ENCODE measurements around the gene USP5.

Gene USP5, protein sequence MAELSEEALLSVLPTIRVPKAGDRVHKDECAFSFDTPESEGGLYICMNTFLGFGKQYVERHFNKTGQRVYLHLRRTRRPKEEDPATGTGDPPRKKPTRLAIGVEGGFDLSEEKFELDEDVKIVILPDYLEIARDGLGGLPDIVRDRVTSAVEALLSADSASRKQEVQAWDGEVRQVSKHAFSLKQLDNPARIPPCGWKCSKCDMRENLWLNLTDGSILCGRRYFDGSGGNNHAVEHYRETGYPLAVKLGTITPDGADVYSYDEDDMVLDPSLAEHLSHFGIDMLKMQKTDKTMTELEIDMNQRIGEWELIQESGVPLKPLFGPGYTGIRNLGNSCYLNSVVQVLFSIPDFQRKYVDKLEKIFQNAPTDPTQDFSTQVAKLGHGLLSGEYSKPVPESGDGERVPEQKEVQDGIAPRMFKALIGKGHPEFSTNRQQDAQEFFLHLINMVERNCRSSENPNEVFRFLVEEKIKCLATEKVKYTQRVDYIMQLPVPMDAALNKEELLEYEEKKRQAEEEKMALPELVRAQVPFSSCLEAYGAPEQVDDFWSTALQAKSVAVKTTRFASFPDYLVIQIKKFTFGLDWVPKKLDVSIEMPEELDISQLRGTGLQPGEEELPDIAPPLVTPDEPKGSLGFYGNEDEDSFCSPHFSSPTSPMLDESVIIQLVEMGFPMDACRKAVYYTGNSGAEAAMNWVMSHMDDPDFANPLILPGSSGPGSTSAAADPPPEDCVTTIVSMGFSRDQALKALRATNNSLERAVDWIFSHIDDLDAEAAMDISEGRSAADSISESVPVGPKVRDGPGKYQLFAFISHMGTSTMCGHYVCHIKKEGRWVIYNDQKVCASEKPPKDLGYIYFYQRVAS

DNA sequence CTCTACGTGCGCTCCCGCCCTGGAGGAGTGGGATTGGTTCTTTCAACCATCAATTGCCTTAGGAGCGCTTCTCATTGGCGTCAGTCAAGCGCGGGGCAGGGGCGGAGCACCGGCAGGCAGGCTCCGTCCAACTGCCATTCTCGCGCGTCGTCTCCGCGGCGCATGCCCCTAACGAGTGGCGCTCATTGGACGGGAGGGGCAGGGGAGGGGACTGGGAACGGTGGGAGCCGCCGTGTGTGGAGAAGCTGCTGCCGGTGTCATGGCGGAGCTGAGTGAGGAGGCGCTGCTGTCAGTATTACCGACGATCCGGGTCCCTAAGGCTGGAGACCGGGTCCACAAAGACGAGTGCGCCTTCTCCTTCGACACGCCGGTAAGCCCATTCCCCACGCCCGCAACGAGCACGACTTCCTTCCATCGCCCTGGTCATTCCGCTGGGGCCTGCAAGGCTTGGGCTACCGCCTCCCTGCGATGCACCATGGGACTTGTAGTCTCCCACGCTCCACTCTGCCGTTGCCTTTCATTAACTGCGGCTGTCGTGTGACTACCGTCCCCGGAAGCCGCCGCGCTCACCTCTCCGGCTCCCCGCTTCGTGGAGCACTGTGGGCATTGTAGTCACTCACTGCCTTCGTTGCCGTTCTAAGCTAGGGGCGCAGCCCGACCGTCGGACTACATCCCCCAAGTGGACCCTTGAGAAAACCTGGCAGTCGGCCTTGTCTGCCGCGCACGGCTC lies at the start of gene USP5:
USP5 (plus strand) TSS at position 230 of the 730 bp plus-strand sequence; CDS start at position 260, 30 bp downstream.
- DNase-seq (ENCODE audit: low read depth in 2 of 2), result peak; percentile 96 to 97

DNA sequence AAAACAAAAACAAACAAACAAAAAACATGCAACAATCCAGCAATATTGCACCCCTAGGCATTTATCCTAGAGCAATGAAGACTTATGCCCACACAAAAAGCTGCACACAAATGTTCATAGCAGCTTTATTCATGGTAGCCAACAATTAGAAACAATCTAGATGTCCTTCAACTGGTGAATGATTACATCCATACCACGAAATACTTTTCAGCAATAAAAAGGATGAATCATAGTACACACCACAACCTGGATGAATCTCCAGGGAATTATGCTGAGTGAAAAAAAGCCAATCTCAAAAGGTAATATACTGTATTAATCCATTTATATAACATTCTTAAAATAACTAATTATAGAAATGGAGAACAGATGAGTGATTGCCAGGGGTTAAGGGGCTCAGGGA lies 44.8 kb upstream of the USP5 start:
- DNase-seq (ENCODE audit: low read depth in 2 of 2), result no peak

DNA sequence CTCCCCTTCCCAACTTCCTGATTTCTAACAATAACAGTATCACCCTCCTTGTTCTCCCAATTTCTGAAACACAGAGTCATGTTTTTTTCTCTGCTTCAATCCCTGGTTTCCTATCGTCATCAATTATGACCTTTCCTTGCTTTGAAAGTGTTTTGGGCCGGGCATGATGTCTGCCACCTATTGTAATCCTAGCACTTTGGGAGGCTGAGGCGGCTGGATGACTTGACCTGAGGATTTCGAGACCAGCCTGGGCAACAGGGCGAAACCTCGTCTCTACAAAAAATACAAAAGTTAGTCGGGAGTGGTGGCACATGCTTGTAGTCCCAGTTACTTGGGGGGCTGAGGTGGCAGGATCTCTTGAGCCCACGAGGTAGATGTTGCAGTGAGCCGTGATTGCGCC lies 42.9 kb upstream of the USP5 start:
- no peak for DNase-seq (ENCODE audit: low read depth in 2 of 2)

DNA sequence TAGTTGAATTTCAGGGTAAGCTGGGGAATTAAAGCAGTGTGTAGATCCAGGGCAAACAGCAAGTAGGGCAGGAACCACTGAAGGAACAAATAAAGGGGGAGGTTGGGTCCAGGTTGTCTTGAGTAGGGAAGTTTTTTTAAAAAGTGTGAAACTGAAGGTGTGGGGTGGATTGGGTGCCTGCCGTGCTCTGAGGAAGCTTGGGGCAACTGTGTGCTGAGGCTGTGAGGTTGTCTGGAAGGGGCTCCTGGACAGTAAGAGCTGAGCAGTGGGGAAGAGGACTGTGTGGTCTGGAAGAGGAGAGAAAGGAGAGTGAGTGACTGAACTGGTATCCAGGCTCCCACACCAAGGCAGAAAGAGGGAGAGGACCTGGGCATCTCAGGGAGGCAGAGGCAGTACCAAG lies 41.2 kb upstream of the USP5 start:
- no peak for DNase-seq (ENCODE audit: low read depth in 2 of 2)

DNA sequence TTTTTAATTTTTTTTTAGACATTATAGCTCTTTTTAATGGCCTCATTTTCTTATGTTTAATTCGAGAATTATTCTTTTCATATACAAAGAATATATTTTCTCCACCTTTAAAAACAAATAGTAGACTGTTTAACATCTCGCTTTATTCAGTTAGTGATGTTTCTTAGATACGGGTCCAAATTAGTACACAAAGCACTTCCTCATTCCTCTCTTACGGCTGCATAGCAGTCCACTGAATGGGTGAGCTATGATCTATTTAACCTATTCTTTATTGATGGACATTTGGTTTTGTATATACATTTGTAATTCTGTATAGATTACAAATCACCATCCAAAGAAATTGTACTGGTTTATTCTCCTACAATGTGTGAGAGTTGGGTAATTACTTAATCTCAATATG lies 38.6 kb upstream of the USP5 start:
- no peak for DNase-seq (ENCODE audit: low read depth in 2 of 2)

DNA sequence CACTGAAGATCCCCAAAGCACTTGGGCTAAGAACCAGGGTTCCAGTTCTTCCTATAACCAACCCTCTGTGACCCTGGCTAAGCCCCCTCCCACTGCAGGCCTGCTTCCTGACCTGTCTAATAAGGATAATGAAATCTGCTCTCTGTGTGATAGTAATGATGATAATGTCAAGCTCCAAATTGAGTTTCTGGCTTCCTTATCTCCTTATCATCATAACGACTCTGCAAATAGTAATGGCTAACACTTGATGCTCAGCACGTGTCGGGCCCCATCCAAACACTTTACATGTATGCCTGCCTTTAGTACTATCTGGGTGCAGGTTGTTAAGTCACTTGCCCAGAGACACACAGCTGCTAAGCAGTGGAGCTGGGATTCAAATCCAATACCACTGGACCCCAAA lies 35.4 kb upstream of the USP5 start:
- DNase-seq (ENCODE audit: low read depth in 2 of 2), result no peak

DNA sequence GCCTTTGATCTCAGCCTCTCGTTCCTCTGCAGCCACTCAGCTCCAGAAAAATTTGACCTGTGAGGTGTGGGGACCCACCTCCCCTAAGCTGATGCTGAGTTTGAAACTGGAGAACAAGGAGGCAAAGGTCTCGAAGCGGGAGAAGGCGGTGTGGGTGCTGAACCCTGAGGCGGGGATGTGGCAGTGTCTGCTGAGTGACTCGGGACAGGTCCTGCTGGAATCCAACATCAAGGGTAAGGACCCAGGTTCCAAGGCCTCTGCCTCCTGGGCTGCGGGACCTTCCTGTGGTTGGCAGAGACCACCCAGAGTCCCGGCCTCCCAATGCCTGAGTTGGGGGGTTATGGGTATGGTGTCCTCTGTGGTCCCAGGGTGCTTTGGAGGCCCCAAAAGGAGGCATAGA lies 34.9 kb upstream of the USP5 start:
- DNase-seq (ENCODE audit: low read depth in 2 of 2), result no peak

DNA sequence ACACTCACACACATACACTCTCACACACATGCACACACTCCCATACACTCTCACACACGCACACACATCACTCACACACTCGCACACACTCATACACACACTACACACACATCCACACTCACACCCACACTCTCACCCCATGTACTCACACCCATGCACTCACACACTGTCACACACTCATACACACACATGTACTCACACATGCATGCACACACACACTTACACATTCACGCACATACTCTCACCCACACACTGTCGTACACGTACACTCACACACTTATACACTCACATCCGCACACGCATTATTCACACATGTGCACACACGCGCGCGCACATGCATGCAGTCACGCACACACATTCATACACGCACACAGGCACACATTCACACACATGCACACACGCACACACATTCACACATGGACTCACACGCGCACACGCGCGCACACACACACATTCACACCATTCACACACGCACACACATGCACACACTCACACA lies 34.2 kb upstream of the USP5 start:
- DNase-seq (ENCODE audit: low read depth in 2 of 2), result no peak

DNA sequence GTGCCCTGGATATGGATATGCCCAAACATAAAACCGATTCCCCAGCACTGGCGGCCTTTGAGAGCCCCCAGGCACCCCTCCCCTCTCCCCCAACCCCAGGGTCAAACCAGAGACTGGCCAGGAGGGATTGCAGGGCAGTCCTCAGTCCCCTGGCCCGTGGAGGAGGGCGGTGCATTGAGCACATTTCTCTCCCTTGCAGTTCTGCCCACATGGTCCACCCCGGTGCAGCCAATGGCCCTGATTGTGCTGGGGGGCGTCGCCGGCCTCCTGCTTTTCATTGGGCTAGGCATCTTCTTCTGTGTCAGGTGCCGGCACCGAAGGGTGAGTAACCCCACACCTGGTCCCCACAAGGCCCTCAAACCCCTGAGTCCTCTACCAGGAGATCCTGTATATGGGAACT lies 33.7 kb upstream of the USP5 start:
- DNase-seq (ENCODE audit: low read depth in 2 of 2), result no peak

DNA sequence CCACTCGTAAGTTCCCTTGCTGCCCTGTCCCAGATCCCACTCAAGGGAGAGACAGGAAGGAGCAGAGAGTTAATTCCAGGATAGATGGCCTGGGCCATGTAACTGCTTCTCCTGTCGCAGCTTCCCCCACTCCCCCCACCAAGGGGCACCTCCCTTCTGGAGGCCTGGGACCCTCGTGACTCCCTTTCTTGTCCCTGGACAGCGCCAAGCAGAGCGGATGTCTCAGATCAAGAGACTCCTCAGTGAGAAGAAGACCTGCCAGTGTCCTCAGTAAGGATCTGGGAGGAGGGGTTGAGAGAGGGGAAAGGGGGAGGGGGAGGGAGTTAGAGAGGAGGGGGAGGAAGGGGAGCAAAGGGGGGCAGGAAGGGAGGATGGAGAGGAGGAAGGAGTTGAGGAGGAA lies 33.3 kb upstream of the USP5 start:
- no peak for DNase-seq (ENCODE audit: low read depth in 2 of 2)

DNA sequence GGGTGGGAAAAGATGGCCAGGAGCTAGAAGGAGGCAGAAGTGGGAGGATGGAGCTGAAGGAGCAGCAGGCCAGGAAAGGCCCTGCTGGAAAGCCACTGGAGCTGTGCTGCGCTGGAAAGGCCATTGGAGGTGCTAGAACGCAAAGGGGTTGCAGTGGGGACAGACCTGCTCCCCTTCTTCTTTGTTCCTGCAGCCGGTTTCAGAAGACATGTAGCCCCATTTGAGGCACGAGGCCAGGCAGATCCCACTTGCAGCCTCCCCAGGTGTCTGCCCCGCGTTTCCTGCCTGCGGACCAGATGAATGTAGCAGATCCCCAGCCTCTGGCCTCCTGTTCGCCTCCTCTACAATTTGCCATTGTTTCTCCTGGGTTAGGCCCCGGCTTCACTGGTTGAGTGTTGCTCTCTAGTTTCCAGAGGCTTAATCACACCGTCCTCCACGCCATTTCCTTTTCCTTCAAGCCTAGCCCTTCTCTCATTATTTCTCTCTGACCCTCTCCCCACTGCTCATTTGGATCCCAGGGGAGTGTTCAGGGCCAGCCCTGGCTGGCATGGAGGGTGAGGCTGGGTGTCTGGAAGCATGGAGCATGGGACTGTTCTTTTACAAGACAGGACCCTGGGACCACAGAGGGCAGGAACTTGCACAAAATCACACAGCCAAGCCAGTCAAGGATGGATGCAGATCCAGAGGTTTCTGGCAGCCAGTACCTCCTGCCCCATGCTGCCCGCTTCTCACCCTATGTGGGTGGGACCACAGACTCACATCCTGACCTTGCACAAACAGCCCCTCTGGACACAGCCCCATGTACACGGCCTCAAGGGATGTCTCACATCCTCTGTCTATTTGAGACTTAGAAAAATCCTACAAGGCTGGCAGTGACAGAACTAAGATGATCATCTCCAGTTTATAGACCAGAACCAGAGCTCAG lies 32.6 kb upstream of the USP5 start:
- no peak for DNase-seq (ENCODE audit: low read depth in 2 of 2)

DNA sequence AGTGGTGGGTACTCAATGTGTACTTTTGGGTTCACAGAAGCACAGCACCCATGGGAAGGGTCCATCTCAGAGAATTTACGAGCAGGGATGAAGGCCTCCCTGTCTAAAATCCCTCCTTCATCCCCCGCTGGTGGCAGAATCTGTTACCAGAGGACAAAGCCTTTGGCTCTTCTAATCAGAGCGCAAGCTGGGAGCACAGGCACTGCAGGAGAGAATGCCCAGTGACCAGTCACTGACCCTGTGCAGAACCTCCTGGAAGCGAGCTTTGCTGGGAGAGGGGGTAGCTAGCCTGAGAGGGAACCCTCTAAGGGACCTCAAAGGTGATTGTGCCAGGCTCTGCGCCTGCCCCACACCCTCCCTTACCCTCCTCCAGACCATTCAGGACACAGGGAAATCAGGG lies 31.8 kb upstream of the USP5 start:
- DNase-seq (ENCODE audit: low read depth in 2 of 2), result no peak

DNA sequence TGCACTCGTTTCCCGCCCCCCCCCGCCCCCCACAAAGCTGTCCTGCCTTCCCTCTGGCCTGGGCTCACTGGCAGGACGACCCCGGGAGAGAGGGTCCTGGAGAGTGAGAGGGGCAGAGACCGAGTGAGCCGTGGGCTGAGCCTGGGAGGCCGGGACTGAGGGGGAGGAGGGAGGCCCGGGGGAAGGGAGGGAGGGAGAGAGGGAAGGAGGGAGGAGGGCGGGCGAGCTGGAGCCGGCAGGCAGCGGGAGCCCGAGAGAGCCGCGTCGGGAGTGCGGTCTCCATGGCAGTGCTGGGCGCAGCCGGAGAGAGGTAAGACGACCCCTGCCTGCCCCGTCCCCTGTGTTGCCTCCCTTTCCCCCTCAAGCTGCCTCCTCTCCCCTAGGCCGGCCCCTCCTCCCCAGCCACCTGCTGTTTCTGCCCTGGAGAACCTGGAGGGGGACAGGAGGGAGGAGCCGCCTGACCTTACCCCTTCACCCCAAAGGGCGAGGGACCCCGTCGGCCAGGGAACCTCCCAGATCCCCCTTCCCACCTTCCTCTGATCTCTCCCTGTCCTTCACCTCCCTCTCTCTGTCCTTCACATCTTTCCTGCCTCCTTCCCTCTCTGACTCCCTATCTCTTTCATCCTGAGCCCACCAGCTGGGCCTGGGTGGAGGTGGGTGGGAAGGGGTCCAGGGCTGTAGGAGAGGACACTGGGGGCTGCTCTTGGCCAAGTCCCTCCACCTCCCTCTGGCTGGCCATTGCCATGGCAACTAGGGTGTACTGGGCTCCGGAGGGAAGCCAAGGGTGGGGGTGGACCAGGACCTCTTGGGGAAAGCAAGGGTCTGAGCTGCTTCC lies 30.1 kb upstream of the USP5 start, which contains the start of gene GPR162:
GPR162 (plus strand) TSS at position 231 of the 835 bp plus-strand sequence. CDS start 2,078 bp downstream, outside the sequence.
- no peak for DNase-seq (ENCODE audit: low read depth in 2 of 2)

DNA sequence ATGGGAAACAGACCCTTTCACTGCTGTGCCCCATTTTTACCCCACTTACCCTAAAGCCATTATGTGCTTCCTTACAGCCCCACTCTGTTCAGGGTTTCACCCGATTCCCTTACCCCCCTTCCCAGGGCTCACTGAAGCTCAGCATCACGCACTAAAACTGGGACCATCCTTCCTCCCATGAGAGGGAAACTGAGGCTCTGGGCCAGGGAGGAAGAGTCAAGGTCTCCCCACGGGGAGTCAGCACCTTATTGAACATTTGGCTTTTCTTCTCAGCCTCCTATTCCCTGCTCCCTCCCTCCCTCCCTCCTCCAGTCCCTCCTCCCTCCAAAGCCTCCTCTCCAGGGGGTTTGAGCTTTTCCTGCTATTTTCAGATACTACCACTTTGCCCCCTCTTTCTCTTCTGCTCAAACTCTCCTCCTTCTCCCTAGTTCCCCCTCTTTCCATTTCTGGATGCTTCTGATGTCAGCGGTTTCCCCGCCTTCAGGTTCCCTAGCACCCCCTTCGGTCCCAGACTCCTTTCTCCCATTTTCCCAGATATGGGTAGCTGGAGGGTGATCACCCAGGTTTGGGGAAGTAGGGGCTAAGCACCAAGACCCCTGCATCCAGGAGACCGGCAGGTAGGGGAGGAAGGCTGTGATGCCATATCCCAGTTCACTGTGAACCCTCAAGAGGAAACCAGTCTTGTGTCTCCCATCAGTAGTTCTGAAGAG lies 29.4 kb upstream of the USP5 start:
- no peak for DNase-seq (ENCODE audit: low read depth in 2 of 2)

DNA sequence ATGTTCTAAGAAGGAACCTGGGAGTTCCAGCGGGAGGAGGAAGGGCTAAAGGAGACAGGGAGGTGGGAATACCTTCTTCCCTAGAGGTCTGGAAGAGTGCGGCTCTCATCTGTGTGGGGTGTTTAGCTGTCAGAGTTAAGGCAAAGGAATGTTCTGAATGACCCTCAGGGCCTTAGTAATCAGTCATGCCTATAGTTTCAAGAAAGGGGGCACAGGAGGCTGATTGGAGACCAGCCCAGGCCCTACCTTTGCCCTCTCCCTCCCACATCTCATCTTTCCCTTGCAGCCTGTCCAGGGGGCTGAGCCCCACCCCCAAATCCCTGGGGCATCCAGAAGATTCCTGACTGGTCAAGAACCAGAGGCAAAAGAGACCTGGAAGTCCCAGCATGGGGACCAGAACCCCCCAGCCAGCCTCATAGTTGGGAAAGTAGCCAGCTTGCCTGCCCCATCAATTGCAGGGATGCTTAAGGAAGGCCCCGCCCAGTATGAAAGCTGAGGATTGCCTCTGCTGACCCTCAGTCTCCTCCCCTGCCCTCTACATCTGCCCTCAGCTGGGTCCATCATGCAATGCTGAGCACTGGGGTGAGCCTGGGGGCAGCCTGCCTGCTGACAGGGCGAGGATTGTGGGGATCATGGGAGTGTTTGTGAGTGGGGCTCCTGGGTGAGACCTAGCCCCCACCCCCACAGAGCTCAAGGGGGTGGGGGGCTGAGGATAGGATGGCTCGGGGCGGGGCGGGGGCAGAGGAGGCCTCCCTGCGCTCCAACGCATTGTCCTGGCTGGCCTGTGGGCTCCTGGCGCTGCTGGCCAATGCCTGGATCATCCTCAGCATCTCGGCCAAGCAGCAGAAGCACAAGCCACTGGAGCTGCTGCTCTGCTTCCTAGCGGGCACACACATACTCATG lies 28.5 kb upstream of the USP5 start:
- no peak for DNase-seq (ENCODE audit: low read depth in 2 of 2)

DNA sequence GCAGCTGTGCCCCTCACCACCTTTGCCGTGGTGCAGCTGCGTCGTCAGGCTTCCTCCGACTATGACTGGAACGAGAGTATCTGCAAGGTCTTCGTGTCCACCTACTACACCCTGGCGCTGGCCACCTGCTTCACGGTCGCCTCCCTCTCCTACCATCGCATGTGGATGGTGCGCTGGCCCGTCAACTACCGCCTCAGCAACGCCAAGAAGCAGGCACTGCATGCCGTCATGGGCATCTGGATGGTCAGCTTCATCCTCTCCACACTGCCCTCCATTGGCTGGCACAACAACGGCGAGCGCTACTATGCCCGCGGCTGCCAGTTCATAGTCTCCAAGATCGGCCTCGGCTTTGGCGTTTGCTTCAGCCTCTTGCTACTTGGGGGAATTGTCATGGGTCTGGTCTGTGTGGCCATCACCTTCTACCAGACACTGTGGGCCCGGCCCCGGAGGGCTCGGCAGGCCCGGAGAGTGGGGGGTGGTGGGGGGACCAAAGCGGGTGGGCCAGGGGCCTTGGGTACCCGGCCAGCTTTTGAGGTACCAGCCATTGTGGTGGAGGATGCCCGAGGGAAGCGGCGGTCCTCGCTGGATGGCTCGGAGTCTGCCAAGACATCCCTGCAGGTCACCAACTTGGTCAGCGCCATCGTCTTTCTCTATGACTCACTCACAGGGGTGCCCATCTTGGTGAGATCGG lies 27.7 kb upstream of the USP5 start:
- no peak for DNase-seq (ENCODE audit: low read depth in 2 of 2)

DNA sequence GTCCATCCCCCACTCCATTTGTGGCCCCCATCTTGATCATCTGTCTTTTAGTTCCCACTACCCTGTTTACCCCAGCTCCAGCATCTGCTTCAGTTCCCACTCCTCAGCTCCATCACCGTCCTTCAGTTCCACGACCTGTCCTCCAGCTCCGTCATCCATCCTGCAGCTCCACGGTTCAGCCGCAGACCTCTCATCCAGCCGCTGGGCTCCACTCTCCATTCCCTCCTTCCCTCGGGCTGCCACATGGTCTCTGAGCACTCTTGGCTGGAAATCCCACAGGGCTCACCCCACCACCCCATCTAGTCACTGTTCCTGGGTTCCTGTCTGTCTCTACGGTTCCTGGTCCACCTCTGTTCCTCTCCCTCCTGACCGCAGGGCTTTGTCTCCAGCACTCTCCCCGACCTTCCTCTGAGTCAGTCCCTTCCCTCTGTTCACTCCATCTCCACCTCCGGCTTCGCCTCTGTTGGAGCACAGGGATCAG lies 27.0 kb upstream of the USP5 start:
- DNase-seq (ENCODE audit: low read depth in 2 of 2), result no peak
